Adrenal gland (tissue), 12 donors: Measurements from ENCODE around the gene VARS2. TPM values are rescaled to one million over a fixed set of nuclear protein-coding genes. Genes with fewer than 3 reads are reported as not detected.
A peak's percentile ranks its signal among the peaks of the same experiment; 100 is the strongest.

Experiments used
- DNase-seq, 7 donors: peaks; one replicate each; pipeline ENCODE4 v3.0.0-alpha.2; 2019 to 2020
- H3K27ac ChIP-seq, 5 donors: fragments of 200-600 bp; sonication (generic) in 4 of 5; 1 replicate in 3 of 5; 2 replicates in 2 of 5; pipeline versions ENCODE4 v1.5.1 to v1.8.0; 2016 to 2020; ENCODE audit warnings: mild to moderate bottlenecking in 1 of 5
- H3K27me3 ChIP-seq: fragments of 200-600 bp; 2 replicates; pipeline ENCODE4 v1.8.0; 2021
- H3K36me3 ChIP-seq, 2 donors: fragments of 200-600 bp; replicated peaks in 1 of 2; 1 replicate in 1 of 2; 2 replicates in 1 of 2; pipeline versions ENCODE4 v1.5.1 to v1.8.0; 2018 to 2022
- H3K4me1 ChIP-seq, 2 donors: fragments of 200-600 bp; replicated peaks in 1 of 2; 1 replicate in 1 of 2; 2 replicates in 1 of 2; pipeline versions ENCODE4 v1.5.1 to v1.8.0; 2018 to 2021
- H3K4me3 ChIP-seq, 4 donors: fragments of 200-600 bp; sonication (generic) in 3 of 4; one replicate each; pipeline ENCODE4 v1.5.1; 2016 to 2018
- H3K9me3 ChIP-seq, 3 donors: fragments of 200-600 bp; sonication (generic) in 1 of 3; replicated peaks in 1 of 3; 1 replicate in 2 of 3; 2 replicates in 1 of 3; pipeline versions ENCODE4 v1.5.1 to v1.8.0; 2016 to 2021
- CTCF ChIP-seq, 6 experiments: fragments of 450-650 bp in 4 of 6; fragments of 200-600 bp in 2 of 6; sonication (generic) in 1 of 6; IDR thresholded peaks; 1 replicate in 5 of 6; 2 replicates in 1 of 6; pipeline versions ENCODE4 v1.5.1 to v1.8.0; 2016 to 2021; ENCODE audit warnings: antibody characterized with exemption in 6 of 6, mild to moderate bottlenecking in 2 of 6, moderate library complexity in 1 of 6
- POLR2A ChIP-seq, 2 donors: fragments of 450-650 bp; IDR thresholded peaks; one replicate each; pipeline ENCODE4 v1.6.1; 2017; ENCODE audit warnings: antibody characterized with exemption in 2 of 2, mild to moderate bottlenecking in 2 of 2, moderate library complexity in 1 of 2
- WGBS, 4 donors: extraction: QIAGEN DNeasy Blood & Tissue Kit in 2 of 4; methylation state at CpG; one replicate each; pipeline versions ENCODE4 v1.1.5 to v1.1.7; 2013 to 2017; 5-methylcytosine and 5-hydroxymethylcytosine counted together
- intact Hi-C, 2 donors: fragments of 100-400 bp; cut with DNase I; formaldehyde crosslinking; loops; one replicate each; pipeline versions ENCODE4 v1.14.1 to v1.15.0; 2022 to 2023
- polyA plus RNA-seq, 3 donors: library from polyadenylated mRNA; stranded (reverse); fragments of 200-250 nt in 2 of 3; fragments of 350-450 nt in 1 of 3; fragmentation: Illumina TruSeq in 1 of 3; extraction: RNeasy Lipid Tissue Mini Kit (QIAGEN cat#74804) in 1 of 3; gene quantifications; one replicate each; pipeline ENCODE4 v1.2.3, GENCODE V29; 2013 to 2014
- total RNA-seq, 9 donors: library from RNA; depleted of rRNA in 4 of 9; stranded (reverse); fragments of >200 nt in 4 of 9; fragments of 120-200 nt in 1 of 9; fragmentation: NEBNext Ultra II Directional in 1 of 9; extraction: Animal tissue kit (Norgen Biotek cat#: 25700) in 1 of 9; gene quantifications; one replicate each; pipeline versions ENCODE4 v1.1.0 to v1.2.4, GENCODE V29; 2013 to 2023
- donor health status: healthy with polysubstance abuse.
- donor health status: Bipolar disorder and iron deficiency.
- donor health status: DM: yes; HTN: yes; CAD: no.
- donor health status: DM: no; HTN: no; CAD: no.
- donor health status: DM: no; HTN: no; CAD: no.
- donor health status: DM: yes; HTN: yes; CAD: no.

Gene VARS2
- total and polyA plus RNA-seq, 12 donors: 17.1 to 89.6 (median 31.7) TPM

- Histone ChIP-seq H3K4me3 (peak overlapping the region in 2 of 4 donors; percentile 21 to 77), H3K4me1 (peaks cover 12 to 33% of the 10 kb centered on the region in 2 donors), H3K36me3 (peaks cover 0 to 53% of the 10 kb centered on the region in 2 donors), H3K9me3 (no peaks in the 10 kb centered on the region), H3K27me3 (no peaks in the 10 kb centered on the region), H3K27ac (peak overlapping the region in 4 of 5 donors; percentile 67 to 94 (median 86))
- WGBS, 4 donors: 7 to 27% (median 8%) methylated on average over 6 to 31 of the region's 31 CpGs
- intact Hi-C loops: loop anchor here in 1 of 2 donors (5.0 kb wide), 1 partner anchor 36 kb away; no protein-coding TSS in a partner anchor
- DNase-seq: no peak
- TF ChIP-seq POLR2A (IDR thresholded peaks at IDR 0.05): no peak
- TF ChIP-seq CTCF (IDR thresholded peaks at IDR 0.05): no peak
These were observed 340 bp upstream of the VARS2 start for GRCh38 chr6:30913721-30914075.

- TF ChIP-seq CTCF (IDR thresholded peaks at IDR 0.05) (no peak), POLR2A (IDR thresholded peaks at IDR 0.05) (no peak)
- DNase-seq: peak in 3 of 7 donors; percentile 18 to 60 (median 24)
- WGBS, 4 donors: 29 to 42% (median 36%) methylated on average over 14 to 17 of the region's 17 CpGs
These were observed 984 bp downstream of the VARS2 start for GRCh38 chr6:30914854-30915590.

GRCh38 chr6:30915591-30915946, 1.5 kb downstream of the VARS2 start:
- Histone ChIP-seq H3K4me1 (peaks cover 10 to 24% of the 10 kb centered on the region in 2 donors), H3K27ac (peak overlapping the region in 1 of 5 donors; percentile 92), H3K4me3 (no peak overlapping the region), H3K9me3 (no peaks in the 10 kb centered on the region), H3K27me3 (no peaks in the 10 kb centered on the region), H3K36me3 (peaks cover 0 to 59% of the 10 kb centered on the region in 2 donors)
- intact Hi-C loops: loop anchor here in 1 of 2 donors (5.0 kb wide), 2 partner anchors 127 to 162 kb away; no protein-coding TSS in a partner anchor
- TF ChIP-seq CTCF (IDR thresholded peaks at IDR 0.05) (peak; percentile 37 to 74 (median 59)), POLR2A (IDR thresholded peaks at IDR 0.05) (no peak)
- DNase-seq: peak in 4 of 7 donors; percentile 23 to 37 (median 32)
- 22 to 29% (median 27%) methylated on average over 5 of the region's 5 CpGs for WGBS, 4 donors

More at GRCh38 chr6:30914854-30915590, 984 bp downstream of the VARS2 start:
- Histone ChIP-seq H3K27ac (peak overlapping the region; percentile 50 to 94 (median 79)), H3K4me1 (peaks cover 10 to 24% of the 10 kb centered on the region in 2 donors), H3K4me3 (peak overlapping the region in 2 of 4 donors; percentile 35 to 77), H3K36me3 (peaks cover 0 to 59% of the 10 kb centered on the region in 2 donors), H3K27me3 (no peaks in the 10 kb centered on the region), H3K9me3 (no peaks in the 10 kb centered on the region)
- intact Hi-C loops: loop anchor here in 1 of 2 donors (5.0 kb wide), 3 partner anchors 38 to 162 kb away; no protein-coding TSS in a partner anchor

GRCh38 chr6:30917041-30917440, 3.0 kb downstream of the VARS2 start:
- H3K4me3 ChIP-seq: no peak overlapping the region
- DNase-seq: no peak
- H3K9me3 ChIP-seq: no peaks in the 10 kb centered on the region
- peaks cover 10 to 24% of the 10 kb centered on the region in 2 donors for H3K4me1 ChIP-seq
- H3K36me3 ChIP-seq: peaks cover 0 to 60% of the 10 kb centered on the region in 2 donors
- intact Hi-C loops: loop anchor here in 1 of 2 donors (5.0 kb wide), 2 partner anchors 125 to 160 kb away; no protein-coding TSS in a partner anchor
- H3K27me3 ChIP-seq: no peaks in the 10 kb centered on the region
- no peak overlapping the region for H3K27ac ChIP-seq
- no peak for TF ChIP-seq POLR2A (IDR thresholded peaks at IDR 0.05)
- TF ChIP-seq CTCF (IDR thresholded peaks at IDR 0.05): no peak
- 90 to 94% (median 92%) methylated on average over 4 to 7 of the region's 7 CpGs for whole genome bisulfite sequencing, 4 donors
